Stomach (tissue), 4 donors: ENCODE data around the gene SUPT3H.

ENCODE experiments used
- EP300 ChIP-seq: sonication (generic); formaldehyde crosslinking; IDR thresholded peaks from one replicate; pipeline ENCODE4 v1.6.1; 2017; ENCODE audit warnings: antibody characterized with exemption
- POLR2A ChIP-seq, 4 donors: fragments of 450-650 bp; IDR thresholded peaks; one replicate each; pipeline ENCODE4 v1.6.1; 2016; ENCODE audit warnings: antibody characterized with exemption in 4 of 4, control low read depth in 2 of 4, mild to moderate bottlenecking in 1 of 4, moderate library complexity in 1 of 4
- POLR2AphosphoS5 ChIP-seq, 3 donors: sonication (generic); formaldehyde crosslinking; IDR thresholded peaks; one replicate each; pipeline ENCODE4 v1.6.1; 2016; ENCODE audit warnings: antibody characterized with exemption in 3 of 3
- TF ChIP-seq, protein P1 (sequence below), 7 experiments: fragments of 450-650 bp in 4 of 7; fragments of 200-600 bp in 3 of 7; sonication (generic) in 3 of 7; IDR thresholded peaks; one replicate each; pipeline ENCODE4 v1.5.1; 2016 to 2019; ENCODE audit warnings: antibody characterized with exemption in 7 of 7, control low read depth in 2 of 7, mild to moderate bottlenecking in 1 of 7

GRCh38 chr6:45074439-45074838 is 303.3 kb downstream of the SUPT3H start:
- TF ChIP-seq POLR2A (IDR thresholded peaks at IDR 0.05): no peak
- TF ChIP-seq, protein P1, sequence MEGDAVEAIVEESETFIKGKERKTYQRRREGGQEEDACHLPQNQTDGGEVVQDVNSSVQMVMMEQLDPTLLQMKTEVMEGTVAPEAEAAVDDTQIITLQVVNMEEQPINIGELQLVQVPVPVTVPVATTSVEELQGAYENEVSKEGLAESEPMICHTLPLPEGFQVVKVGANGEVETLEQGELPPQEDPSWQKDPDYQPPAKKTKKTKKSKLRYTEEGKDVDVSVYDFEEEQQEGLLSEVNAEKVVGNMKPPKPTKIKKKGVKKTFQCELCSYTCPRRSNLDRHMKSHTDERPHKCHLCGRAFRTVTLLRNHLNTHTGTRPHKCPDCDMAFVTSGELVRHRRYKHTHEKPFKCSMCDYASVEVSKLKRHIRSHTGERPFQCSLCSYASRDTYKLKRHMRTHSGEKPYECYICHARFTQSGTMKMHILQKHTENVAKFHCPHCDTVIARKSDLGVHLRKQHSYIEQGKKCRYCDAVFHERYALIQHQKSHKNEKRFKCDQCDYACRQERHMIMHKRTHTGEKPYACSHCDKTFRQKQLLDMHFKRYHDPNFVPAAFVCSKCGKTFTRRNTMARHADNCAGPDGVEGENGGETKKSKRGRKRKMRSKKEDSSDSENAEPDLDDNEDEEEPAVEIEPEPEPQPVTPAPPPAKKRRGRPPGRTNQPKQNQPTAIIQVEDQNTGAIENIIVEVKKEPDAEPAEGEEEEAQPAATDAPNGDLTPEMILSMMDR (IDR thresholded peaks at IDR 0.05): no peak
- TF ChIP-seq POLR2AphosphoS5 (IDR thresholded peaks at IDR 0.05): no peak
- TF ChIP-seq EP300: no peak
